ENCODE measurements around the gene ADGRD1.

ADGRD1 gene

DNA sequence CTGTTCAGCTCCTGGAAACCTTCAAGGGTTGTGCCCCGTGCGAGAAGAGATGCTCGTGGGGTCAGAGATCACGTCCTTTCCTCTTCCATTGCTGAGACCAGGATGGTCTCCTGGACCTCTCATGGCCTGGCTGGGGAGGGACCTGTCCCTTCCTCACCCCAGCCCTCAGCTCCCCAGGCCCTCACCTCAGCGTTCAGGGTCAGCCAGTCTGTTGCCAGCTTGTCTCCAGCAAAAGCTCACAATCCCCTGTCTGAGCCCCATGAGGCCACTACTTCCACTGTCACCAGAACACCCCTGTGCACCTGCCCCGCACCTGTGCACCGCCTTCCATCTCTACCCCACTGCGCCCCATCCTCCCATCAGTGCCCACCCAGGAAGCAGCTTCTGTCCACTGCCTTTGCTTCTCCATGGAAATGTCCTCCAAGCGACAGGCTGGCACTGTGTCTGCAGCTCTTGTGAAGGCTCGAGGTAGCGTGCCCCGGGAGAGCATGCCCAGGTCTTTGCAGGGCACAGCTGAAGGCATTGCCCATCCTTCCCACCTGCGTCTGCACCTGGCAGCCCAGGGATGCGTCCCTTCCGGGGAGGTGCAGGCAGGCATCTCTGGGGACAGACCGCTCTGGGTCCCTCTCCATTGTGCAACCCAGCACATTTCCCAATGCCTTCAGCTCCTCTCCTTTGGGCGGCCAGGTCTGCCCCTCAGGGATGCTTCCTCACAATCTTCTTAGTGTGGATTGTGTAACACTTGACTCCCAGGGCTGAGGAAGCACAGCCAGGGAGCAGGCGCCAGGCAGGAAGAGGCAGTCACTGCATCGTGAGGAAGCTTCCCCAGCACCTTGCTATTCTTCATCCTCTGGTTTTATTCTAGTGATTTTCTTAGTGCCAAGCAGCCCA, 179.6 kb downstream of the ADGRD1 start:
- TF ChIP-seq FOXP2 (optimal IDR thresholded peaks at IDR 0.05; ENCODE audit: borderline replicate concordance, extremely low read depth, extremely low read length, insufficient read depth) (no peak), TAF1 (IDR thresholded peaks at IDR 0.05; ENCODE audit: borderline replicate concordance, insufficient read depth, low read length) (no peak), POLR2AphosphoS5 (IDR thresholded peaks at IDR 0.05; ENCODE audit: low read depth, low read length) (no peak), SIN3A (IDR thresholded peaks at IDR 0.05; ENCODE audit: borderline replicate concordance, insufficient read depth, low read length) (no peak)
- TF ChIP-seq, protein P1, sequence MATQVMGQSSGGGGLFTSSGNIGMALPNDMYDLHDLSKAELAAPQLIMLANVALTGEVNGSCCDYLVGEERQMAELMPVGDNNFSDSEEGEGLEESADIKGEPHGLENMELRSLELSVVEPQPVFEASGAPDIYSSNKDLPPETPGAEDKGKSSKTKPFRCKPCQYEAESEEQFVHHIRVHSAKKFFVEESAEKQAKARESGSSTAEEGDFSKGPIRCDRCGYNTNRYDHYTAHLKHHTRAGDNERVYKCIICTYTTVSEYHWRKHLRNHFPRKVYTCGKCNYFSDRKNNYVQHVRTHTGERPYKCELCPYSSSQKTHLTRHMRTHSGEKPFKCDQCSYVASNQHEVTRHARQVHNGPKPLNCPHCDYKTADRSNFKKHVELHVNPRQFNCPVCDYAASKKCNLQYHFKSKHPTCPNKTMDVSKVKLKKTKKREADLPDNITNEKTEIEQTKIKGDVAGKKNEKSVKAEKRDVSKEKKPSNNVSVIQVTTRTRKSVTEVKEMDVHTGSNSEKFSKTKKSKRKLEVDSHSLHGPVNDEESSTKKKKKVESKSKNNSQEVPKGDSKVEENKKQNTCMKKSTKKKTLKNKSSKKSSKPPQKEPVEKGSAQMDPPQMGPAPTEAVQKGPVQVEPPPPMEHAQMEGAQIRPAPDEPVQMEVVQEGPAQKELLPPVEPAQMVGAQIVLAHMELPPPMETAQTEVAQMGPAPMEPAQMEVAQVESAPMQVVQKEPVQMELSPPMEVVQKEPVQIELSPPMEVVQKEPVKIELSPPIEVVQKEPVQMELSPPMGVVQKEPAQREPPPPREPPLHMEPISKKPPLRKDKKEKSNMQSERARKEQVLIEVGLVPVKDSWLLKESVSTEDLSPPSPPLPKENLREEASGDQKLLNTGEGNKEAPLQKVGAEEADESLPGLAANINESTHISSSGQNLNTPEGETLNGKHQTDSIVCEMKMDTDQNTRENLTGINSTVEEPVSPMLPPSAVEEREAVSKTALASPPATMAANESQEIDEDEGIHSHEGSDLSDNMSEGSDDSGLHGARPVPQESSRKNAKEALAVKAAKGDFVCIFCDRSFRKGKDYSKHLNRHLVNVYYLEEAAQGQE (IDR thresholded peaks at IDR 0.05; ENCODE audit: insufficient read depth in 1 of 2, low read depth in 2 of 2, low read length in 2 of 2) = no peak

DNA sequence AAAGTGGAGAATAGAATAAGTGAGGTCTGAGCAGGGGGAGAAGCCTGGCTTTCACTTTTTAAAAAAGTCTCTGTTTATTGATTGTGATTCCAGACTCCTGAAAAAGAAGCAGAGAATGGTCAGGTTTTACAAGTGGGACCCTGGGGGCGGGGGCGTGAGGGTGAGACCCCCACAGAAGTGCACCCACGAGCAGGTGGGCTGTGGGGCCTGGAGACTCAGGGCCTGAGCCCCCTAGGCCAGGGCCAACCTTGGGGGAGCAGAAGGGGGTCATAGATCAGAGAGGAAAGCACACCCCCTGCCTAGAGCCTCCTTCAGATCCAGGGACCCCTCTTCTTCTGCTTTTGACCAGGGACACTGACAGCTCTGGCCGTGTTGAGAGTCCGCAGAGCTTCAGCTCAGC, 180.3 kb downstream of the ADGRD1 start:
- TF ChIP-seq SIN3A (IDR thresholded peaks at IDR 0.05; ENCODE audit: borderline replicate concordance, insufficient read depth, low read length) = no peak
- TF ChIP-seq, protein P1 (IDR thresholded peaks at IDR 0.05; ENCODE audit: insufficient read depth in 1 of 2, low read depth in 2 of 2, low read length in 2 of 2) = no peak
- TF ChIP-seq POLR2AphosphoS5 (IDR thresholded peaks at IDR 0.05; ENCODE audit: low read depth, low read length) = no peak
- no peak for TF ChIP-seq TAF1 (IDR thresholded peaks at IDR 0.05; ENCODE audit: borderline replicate concordance, insufficient read depth, low read length)
- no peak for TF ChIP-seq FOXP2 (optimal IDR thresholded peaks at IDR 0.05; ENCODE audit: borderline replicate concordance, extremely low read depth, extremely low read length, insufficient read depth)

DNA sequence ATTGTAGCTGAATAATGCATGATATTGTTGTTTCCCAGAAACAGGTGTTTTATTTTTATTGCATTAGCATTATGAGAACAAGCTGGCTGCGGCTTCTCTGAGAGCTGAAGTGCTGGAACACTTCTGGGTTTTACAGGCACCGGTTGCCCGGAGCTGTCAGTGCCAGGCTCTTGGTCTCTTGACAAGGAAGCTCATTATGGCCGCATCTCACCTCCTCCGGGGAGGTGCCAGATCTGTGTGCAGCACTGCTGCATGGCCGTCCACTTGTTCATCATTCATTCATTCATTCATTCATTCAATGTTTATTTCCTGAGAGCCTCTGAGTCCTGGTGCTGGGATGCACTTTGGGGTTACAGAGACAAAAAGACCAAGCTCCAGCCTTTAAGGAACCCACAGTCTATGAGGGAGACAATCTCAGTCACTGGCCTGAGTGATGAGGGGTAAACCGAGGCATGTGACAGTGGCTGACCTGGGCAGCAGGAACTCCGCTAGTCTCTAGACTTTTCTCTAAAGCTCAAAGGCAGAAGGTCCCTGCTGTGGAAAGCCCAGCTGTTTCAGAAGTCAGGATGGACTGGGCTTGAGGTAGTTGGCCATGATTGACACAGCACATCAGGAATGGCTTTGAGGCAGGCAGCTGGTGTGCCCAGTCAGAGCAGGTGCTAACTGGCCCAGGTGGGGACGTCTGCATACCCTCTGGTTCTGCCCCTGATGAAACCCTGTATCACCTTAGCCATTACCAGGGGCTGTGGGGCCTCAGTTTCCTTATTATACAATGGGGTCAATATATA, 181.0 kb downstream of the ADGRD1 start:
- TF ChIP-seq SIN3A (IDR thresholded peaks at IDR 0.05; ENCODE audit: borderline replicate concordance, insufficient read depth, low read length) = no peak
- TF ChIP-seq FOXP2 (optimal IDR thresholded peaks at IDR 0.05; ENCODE audit: borderline replicate concordance, extremely low read depth, extremely low read length, insufficient read depth) = no peak
- no peak for TF ChIP-seq TAF1 (IDR thresholded peaks at IDR 0.05; ENCODE audit: borderline replicate concordance, insufficient read depth, low read length)
- TF ChIP-seq, protein P1 (IDR thresholded peaks at IDR 0.05; ENCODE audit: insufficient read depth in 1 of 2, low read depth in 2 of 2, low read length in 2 of 2) = no peak
- no peak for TF ChIP-seq POLR2AphosphoS5 (IDR thresholded peaks at IDR 0.05; ENCODE audit: low read depth, low read length)

DNA sequence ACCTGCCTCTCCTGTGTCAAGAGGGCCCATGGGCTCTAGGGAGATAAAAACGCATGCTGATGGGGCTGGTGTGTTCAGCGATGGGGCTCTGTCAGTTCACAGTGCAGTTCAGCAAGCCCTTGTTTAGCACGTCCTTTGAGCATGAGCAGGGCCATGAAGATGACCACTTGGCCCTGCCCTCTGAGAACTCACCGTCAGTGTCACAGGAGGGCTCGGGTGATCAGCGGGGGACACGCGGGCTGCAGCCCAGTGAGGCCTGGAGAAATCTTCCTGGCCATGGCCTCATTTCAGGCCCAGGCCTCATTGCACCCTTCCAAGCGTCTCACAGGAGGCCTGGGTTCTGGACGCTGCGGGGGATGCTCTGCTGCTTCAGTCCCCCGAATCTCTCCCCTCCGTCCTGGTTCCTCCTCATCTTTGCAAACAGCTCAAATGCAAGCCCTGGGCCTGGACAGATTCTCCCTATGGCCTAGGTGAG, 181.6 kb downstream of the ADGRD1 start:
- TF ChIP-seq, protein P1 (IDR thresholded peaks at IDR 0.05; ENCODE audit: insufficient read depth in 1 of 2, low read depth in 2 of 2, low read length in 2 of 2) = no peak
- TF ChIP-seq TAF1 (IDR thresholded peaks at IDR 0.05; ENCODE audit: borderline replicate concordance, insufficient read depth, low read length) (no peak), POLR2AphosphoS5 (IDR thresholded peaks at IDR 0.05; ENCODE audit: low read depth, low read length) (no peak), FOXP2 (optimal IDR thresholded peaks at IDR 0.05; ENCODE audit: borderline replicate concordance, extremely low read depth, extremely low read length, insufficient read depth) (no peak), SIN3A (IDR thresholded peaks at IDR 0.05; ENCODE audit: borderline replicate concordance, insufficient read depth, low read length) (no peak)

Data from PFSK-1 (cell line).